Measurements from ENCODE around the gene PDGFD.

- TF ChIP-seq CTCF (IDR thresholded peaks at IDR 0.05) = no peak
- no peak for TF ChIP-seq EP300 (IDR thresholded peaks at IDR 0.05)
- TF ChIP-seq POLR2AphosphoS5 (IDR thresholded peaks at IDR 0.05) = no peak
- TF ChIP-seq POLR2A (IDR thresholded peaks at IDR 0.05) = no peak
Observed at GRCh38 chr11:103924166-103925013, 239.6 kb downstream of the PDGFD start.
